Gastroesophageal sphincter (tissue), 4 donors: Measurements from ENCODE around the gene RABAC1. TPM values are rescaled to one million over a fixed set of nuclear protein-coding genes. Genes with fewer than 3 reads are reported as not detected.
"Not testable (repeated sequence)": the region's sequence is repeated elsewhere in the genome, so short reads cannot be mapped to it uniquely, and the experiment has no call there.

Source experiments
- ATAC-seq: fragments of 150-250 bp; one replicate; pipeline ENCODE4 v1.9.1; 2016; ENCODE audit warnings: mild to moderate bottlenecking, moderate library complexity
- H3K27ac ChIP-seq, 4 donors: fragments of 200-600 bp; sonication (generic) in 3 of 4; 1 replicate in 3 of 4; 2 replicates in 1 of 4; pipeline ENCODE4 v1.5.1; 2016 to 2019
- H3K27me3 ChIP-seq: fragments of 200-600 bp; sonication (generic); one replicate; pipeline ENCODE4 v1.5.1; 2019
- H3K36me3 ChIP-seq, 2 donors: fragments of 200-600 bp; sonication (generic); one replicate each; pipeline ENCODE4 v1.5.1; 2019; ENCODE audit warnings: control low read depth in 1 of 2
- H3K4me1 ChIP-seq, 3 donors: fragments of 200-600 bp; sonication (generic); 1 replicate in 2 of 3; 2 replicates in 1 of 3; pipeline ENCODE4 v1.5.1; 2016 to 2019; ENCODE audit warnings: control low read depth in 2 of 3
- H3K4me3 ChIP-seq, 2 donors: fragments of 200-600 bp; sonication (generic); one replicate each; pipeline ENCODE4 v1.5.1; 2019; ENCODE audit warnings: mild to moderate bottlenecking in 1 of 2, moderate library complexity in 1 of 2
- H3K9me3 ChIP-seq, 3 donors: fragments of 200-600 bp; sonication (generic); one replicate each; pipeline ENCODE4 v1.5.1; 2017 to 2019; ENCODE audit warnings: control low read depth in 2 of 3
- CTCF ChIP-seq, 4 experiments: fragments of 200-600 bp in 2 of 4; fragments of 450-650 bp in 2 of 4; sonication (generic) in 1 of 4; IDR thresholded peaks; one replicate each; pipeline ENCODE4 v1.5.1; 2017 to 2019; ENCODE audit warnings: antibody characterized with exemption in 4 of 4, mild to moderate bottlenecking in 2 of 4, moderate library complexity in 2 of 4
- EP300 ChIP-seq: sonication (generic); formaldehyde crosslinking; IDR thresholded peaks from one replicate; pipeline ENCODE4 v1.6.1; 2017; ENCODE audit warnings: antibody characterized with exemption, mild to moderate bottlenecking
- POLR2A ChIP-seq, 2 donors: fragments of 450-650 bp; IDR thresholded peaks; one replicate each; pipeline ENCODE4 v1.6.1; 2017; ENCODE audit warnings: antibody characterized with exemption in 2 of 2, mild to moderate bottlenecking in 2 of 2, moderate library complexity in 1 of 2
- POLR2AphosphoS5 ChIP-seq: sonication (generic); formaldehyde crosslinking; IDR thresholded peaks from one replicate; pipeline ENCODE4 v1.6.1; 2017; ENCODE audit warnings: antibody characterized with exemption
- WGBS, 2 donors: methylation state at CpG; one replicate each; pipeline ENCODE4 v1.1.5; 2018; ENCODE audit warnings: low coverage in 1 of 2; 5-methylcytosine and 5-hydroxymethylcytosine counted together
- total RNA-seq, 4 donors: library from RNA; depleted of rRNA; stranded (reverse); fragments of >200 nt; gene quantifications; one replicate each; pipeline ENCODE4 v1.1.0, GENCODE V29; 2016

The RABAC1 gene
- total RNA-seq, 4 donors from 2014 or later, result 150 to 215 (median 201) TPM

- Histone ChIP-seq H3K4me3 (no peak overlapping the region), H3K36me3 (no peaks in the 10 kb centered on the region), H3K27ac (no peak overlapping the region), H3K27me3 (peaks cover 99% of the 10 kb centered on the region), H3K4me1 (peaks cover 0 to 26% (median 7%) of the 10 kb centered on the region in 3 donors), H3K9me3 (no peaks in the 10 kb centered on the region)
- WGBS, 2 donors, result 40% methylated on average over 2 of the region's 12 CpGs; no CpG with 5 or more reads in 1 of the 2 donors
- TF ChIP-seq POLR2AphosphoS5 (no peak), POLR2A (IDR thresholded peaks at IDR 0.05) (no peak), CTCF (IDR thresholded peaks at IDR 0.05) (no peak), EP300 (no peak)
- no peak for ATAC-seq
Observed at GRCh38 chr19:41917676-41918075, 41.4 kb downstream of the RABAC1 start.

- no peak for ATAC-seq
- no peak overlapping the region for H3K4me3 ChIP-seq
- TF ChIP-seq POLR2AphosphoS5 (no peak), EP300 (no peak), POLR2A (IDR thresholded peaks at IDR 0.05) (no peak), CTCF (IDR thresholded peaks at IDR 0.05) (no peak)
- WGBS, 2 donors, result 32 to 83% methylated on average over 2 to 15 of the region's 27 CpGs
- no peaks in the 10 kb centered on the region for H3K9me3 ChIP-seq
- H3K36me3 ChIP-seq, result no peaks in the 10 kb centered on the region
- H3K27me3 ChIP-seq, result peaks cover 99% of the 10 kb centered on the region
- H3K4me1 ChIP-seq, result peaks cover 0 to 30% (median 7%) of the 10 kb centered on the region in 3 donors
- no peak overlapping the region for H3K27ac ChIP-seq
Observed at GRCh38 chr19:41915776-41916414, 43.2 kb downstream of the RABAC1 start.

GRCh38 chr19:41915021-41915775, 43.9 kb downstream of the RABAC1 start:
- WGBS, 2 donors, result 2 to 3% methylated on average over 5 to 32 of the region's 38 CpGs
- TF ChIP-seq CTCF (IDR thresholded peaks at IDR 0.05) (no peak), POLR2AphosphoS5 (no peak), POLR2A (IDR thresholded peaks at IDR 0.05) (no peak), EP300 (no peak)
- no peaks in the 10 kb centered on the region for H3K9me3 ChIP-seq
- H3K27ac ChIP-seq, result no peak overlapping the region
- ATAC-seq, result no peak
- H3K36me3 ChIP-seq, result no peaks in the 10 kb centered on the region
- peaks cover 0 to 30% (median 7%) of the 10 kb centered on the region in 3 donors for H3K4me1 ChIP-seq
- no peak overlapping the region for H3K4me3 ChIP-seq
- H3K27me3 ChIP-seq, result peaks cover 98% of the 10 kb centered on the region

- not testable (repeated sequence) for H3K9me3 ChIP-seq, H3K4me3 ChIP-seq, H3K36me3 ChIP-seq, H3K27ac ChIP-seq, ATAC-seq
- Histone ChIP-seq H3K4me1 (peaks cover 0 to 30% (median 7%) of the 10 kb centered on the region in 3 donors), H3K27me3 (peaks cover 96% of the 10 kb centered on the region)
- 0% methylated on average over 2 to 4 of the region's 5 CpGs for WGBS, 2 donors
Observed at GRCh38 chr19:41914424-41914834, 44.7 kb downstream of the RABAC1 start.

- H3K27me3 ChIP-seq, result peaks cover 94% of the 10 kb centered on the region
- no peak overlapping the region for H3K4me3 ChIP-seq
- WGBS, 2 donors, result 4 to 7% methylated on average over 13 of the region's 21 CpGs
- TF ChIP-seq POLR2A (IDR thresholded peaks at IDR 0.05), result no peak
- no peak for TF ChIP-seq CTCF (IDR thresholded peaks at IDR 0.05)
- TF ChIP-seq EP300, result no peak
- no peak for TF ChIP-seq POLR2AphosphoS5
- H3K9me3 ChIP-seq, result no peaks in the 10 kb centered on the region
- no peak overlapping the region for H3K27ac ChIP-seq
- no peak for ATAC-seq
- no peaks in the 10 kb centered on the region for H3K36me3 ChIP-seq
- peaks cover 0 to 30% (median 7%) of the 10 kb centered on the region in 3 donors for H3K4me1 ChIP-seq
Observed at GRCh38 chr19:41913538-41914423, 45.3 kb downstream of the RABAC1 start.
